Activated T-cell treated with anti-CD3 and anti-CD28 coated beads, Interleukin-2, amount 50 U/mL, for 4 hours (primary cell): ENCODE data around the gene IPPK. TPM values are rescaled to one million over a fixed set of nuclear protein-coding genes. Genes with fewer than 3 reads are reported as not detected.

Experiments used
- ATAC-seq, 2 donors: fragments of 200-7000 bp; cut with Tn5 transposase; one replicate each; pipeline ENCODE4 v1.10.0; 2021
- DNase-seq: peaks from one replicate; pipeline ENCODE4 v3.0.0-alpha.2; 2020
- H3K27me3 Mint-ChIP-seq: one replicate; pipeline ENCODE4 v1.8.0; 2021; ENCODE audit warnings: low read depth, mixed read lengths
- H3K36me3 Mint-ChIP-seq: one replicate; pipeline ENCODE4 v1.8.0; 2022; ENCODE audit warnings: mixed read lengths; ENCODE audit not compliant: insufficient read depth
- H3K4me1 Mint-ChIP-seq: one replicate; pipeline ENCODE4 v1.8.0; 2021; ENCODE audit warnings: low read depth, mixed read lengths
- H3K4me3 Mint-ChIP-seq: one replicate; pipeline ENCODE4 v1.8.0; 2021; ENCODE audit warnings: mild to moderate bottlenecking, moderate library complexity, mixed read lengths
- H3K9me3 Mint-ChIP-seq: one replicate; pipeline ENCODE4 v1.8.0; 2021; ENCODE audit warnings: mixed read lengths
- total RNA-seq, 3 donors: library from RNA; stranded (reverse); gene quantifications; one replicate each; pipeline ENCODE4 v1.2.1, GENCODE V29; 2021

Gene IPPK
- total RNA-seq, 3 donors from 2014 or later = 12.8 to 14.6 (median 14.5) TPM

- peaks cover 11% of the 10 kb centered on the region for H3K9me3 Mint-ChIP-seq
- peaks cover 4% of the 10 kb centered on the region for H3K36me3 Mint-ChIP-seq
- H3K27me3 Mint-ChIP-seq = no peaks in the 10 kb centered on the region
- ATAC-seq = no peak
- no peaks in the 10 kb centered on the region for H3K4me1 Mint-ChIP-seq
- no peak overlapping the region for H3K4me3 Mint-ChIP-seq
- no peak for DNase-seq
Measured at GRCh38 chr9:92564982-92565381, 104.9 kb downstream of the IPPK start.

DNA sequence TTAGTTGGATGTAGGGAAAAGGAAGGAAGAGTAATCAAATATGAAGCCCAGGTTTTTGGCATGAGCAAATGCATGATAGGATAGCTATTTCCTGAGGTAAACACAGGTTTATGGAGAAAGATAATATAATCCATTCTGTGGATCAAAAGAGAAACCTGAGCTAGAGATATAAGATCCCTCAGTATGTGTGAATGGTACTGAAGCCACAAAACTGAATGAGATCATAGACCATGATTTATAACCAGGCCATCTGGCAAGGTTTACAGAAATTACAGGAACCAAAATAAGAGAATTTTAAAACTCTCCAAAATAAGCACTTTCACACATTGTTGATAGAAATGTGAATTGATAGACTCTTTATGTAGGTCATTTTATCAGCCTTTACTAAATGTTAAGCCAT is 105.4 kb downstream of the IPPK start:
- Mint-ChIP-seq H3K4me1 (no peaks in the 10 kb centered on the region), H3K4me3 (no peak overlapping the region), H3K36me3 (peaks cover 4% of the 10 kb centered on the region), H3K27me3 (no peaks in the 10 kb centered on the region), H3K9me3 (peaks cover 11% of the 10 kb centered on the region)
- no peak for ATAC-seq
- no peak for DNase-seq

Other genes starting within 250 kb of the IPPK start
- not detected for gene OMD, start 245.7 kb downstream of the IPPK start, total RNA-seq
- gene ASPN, start 187.6 kb downstream of the IPPK start, total RNA-seq = not detected
- gene ECM2, start 134.1 kb downstream of the IPPK start, total RNA-seq = not detected
- gene BICD2, start 94.7 kb upstream of the IPPK start, total RNA-seq = 10 to 100 TPM; 29.3 to 32.3 (median 30.1) TPM
- gene ZNF484, start 207.9 kb upstream of the IPPK start, total RNA-seq = 1 to 10 TPM; 4.1 to 4.8 (median 4.6) TPM